GM23248 (cell line): Measurements from ENCODE around the gene NCAN. TPM values are rescaled to one million over a fixed set of nuclear protein-coding genes. Genes with fewer than 3 reads are reported as not detected.

ENCODE experiments used
- DNase-seq: peaks from one replicate; pipeline ENCODE4 v3.0.0-alpha.2; 2015
- H2AFZ ChIP-seq: fragments of 200-600 bp; sonication (generic); 2 replicates; pipeline ENCODE4 v1.6.1; 2016; ENCODE audit warnings: antibody characterized with exemption
- H3F3A ChIP-seq: fragments of 200-600 bp; sonication (generic); 2 replicates; pipeline ENCODE4 v1.6.1; 2016; ENCODE audit warnings: mild to moderate bottlenecking, antibody characterized with exemption, mixed run types; ENCODE audit not compliant: insufficient read depth
- H3K27ac ChIP-seq: fragments of 200-600 bp; sonication (generic); 2 replicates; pipeline ENCODE4 v1.5.1; 2016; ENCODE audit warnings: mild to moderate bottlenecking
- H3K27me3 ChIP-seq: fragments of 200-600 bp; sonication (generic); replicated peaks from 2 replicates; pipeline ENCODE4 v1.6.1; 2016; ENCODE audit warnings: mild to moderate bottlenecking; ENCODE audit not compliant: insufficient read depth
- H3K36me3 ChIP-seq: fragments of 200-600 bp; sonication (generic); 2 replicates; pipeline ENCODE4 v1.6.1; 2016; ENCODE audit warnings: low read depth, mild to moderate bottlenecking
- H3K4me1 ChIP-seq: fragments of 200-600 bp; sonication (generic); 2 replicates; pipeline ENCODE4 v1.6.1; 2016; ENCODE audit warnings: mild to moderate bottlenecking; ENCODE audit not compliant: insufficient read depth
- H3K4me2 ChIP-seq: fragments of 200-600 bp; sonication (generic); one replicate; pipeline ENCODE4 v1.6.1; 2016; ENCODE audit warnings: mild to moderate bottlenecking; ENCODE audit not compliant: unreplicated experiment
- H3K4me3 ChIP-seq: fragments of 200-600 bp; sonication (generic); 2 replicates; pipeline ENCODE4 v1.5.1; 2016; ENCODE audit warnings: mild to moderate bottlenecking
- H3K79me2 ChIP-seq: fragments of 200-600 bp; sonication (generic); 2 replicates; pipeline ENCODE4 v1.6.1; 2016; ENCODE audit warnings: mild to moderate bottlenecking; ENCODE audit not compliant: insufficient read depth
- H3K9ac ChIP-seq: fragments of 200-600 bp; sonication (generic); 2 replicates; pipeline ENCODE4 v1.6.1; 2016; ENCODE audit warnings: mild to moderate bottlenecking
- H3K9me2 ChIP-seq: fragments of 200-600 bp; sonication (generic); 2 replicates; pipeline ENCODE4 v1.6.1; 2016; ENCODE audit warnings: mixed run types, mild to moderate bottlenecking, moderate library complexity; ENCODE audit not compliant: insufficient read depth
- H3K9me3 ChIP-seq: fragments of 200-600 bp; sonication (generic); one replicate; pipeline ENCODE4 v1.6.1; 2017; ENCODE audit warnings: low read depth
- H4K20me1 ChIP-seq: fragments of 200-600 bp; sonication (generic); 2 replicates; pipeline ENCODE4 v1.6.0; 2016; ENCODE audit not compliant: insufficient read depth
- EZH2 ChIP-seq: fragments of 200-600 bp; sonication (generic); IDR thresholded peaks from 2 replicates; pipeline ENCODE4 v1.6.1; 2018; ENCODE audit warnings: antibody characterized with exemption, mild to moderate bottlenecking; ENCODE audit not compliant: insufficient read depth, poor library complexity, severe bottlenecking
- EZH2phosphoT487 ChIP-seq: fragments of 200-600 bp; sonication (generic); IDR thresholded peaks from 2 replicates; pipeline ENCODE4 v1.6.1; 2018; ENCODE audit warnings: antibody characterized with exemption, moderate library complexity, mild to moderate bottlenecking, low read depth; ENCODE audit not compliant: insufficient read depth
- WGBS, 2 experiments: methylation state at CpG; one replicate each; pipeline ENCODE4 v1.1.6; 2015 to 2017; ENCODE audit warnings: low lambda C conversion rate in 2 of 2, low coverage in 1 of 2; ENCODE audit errors: missing lambda C conversion rate in 2 of 2; 5-methylcytosine and 5-hydroxymethylcytosine counted together
- in situ Hi-C: fragments of 300-500 bp; cut with MboI; formaldehyde crosslinking; loops from 2 replicates; pipeline ENCODE4 v1.15.0; 2020
- polyA plus RNA-seq: library from polyadenylated mRNA; unstranded; fragments of >200 nt; fragmentation: Nextera tagmentation; extraction: Ambion mirVana; gene quantifications from 2 replicates; pipeline ENCODE4 v1.2.1, GENCODE V29; 2016
- small RNA-seq: library from RNA; depleted of rRNA; stranded (forward); fragments of <200 nt; gene quantifications from one replicate; pipeline ENCODE3, GENCODE V24; 2014; ENCODE audit warnings: low read depth, low replicate concordance
- total RNA-seq: library from RNA; depleted of rRNA; stranded (reverse); fragments of >200 nt; shearing (Covaris generic); gene quantifications from 2 replicates; pipeline ENCODE4 v1.2.3, GENCODE V29; 2014; rRNA removed

NCAN gene
- total and polyA plus RNA-seq, 2 experiments from 2014 or later: not detected

GRCh38 chr19:19300613-19301012, 88.9 kb downstream of the NCAN start:
- no peak for DNase-seq
- H3F3A ChIP-seq: no peaks in the 10 kb centered on the region
- H3K27ac ChIP-seq: no peak overlapping the region
- H3K9ac ChIP-seq: no peak overlapping the region
- no peak overlapping the region for H2AFZ ChIP-seq
- no peaks in the 10 kb centered on the region for H3K9me2 ChIP-seq
- H3K27me3 ChIP-seq: no peaks in the 10 kb centered on the region
- in situ Hi-C loops: no loop called here
- H4K20me1 ChIP-seq: no peaks in the 10 kb centered on the region
- no peak overlapping the region for H3K4me3 ChIP-seq
- H3K36me3 ChIP-seq: no peaks in the 10 kb centered on the region
- no peaks in the 10 kb centered on the region for H3K9me3 ChIP-seq
- no peak overlapping the region for H3K4me2 ChIP-seq
- 90% methylated on average over 12 of the region's 12 CpGs for WGBS, 2 experiments
- no peaks in the 10 kb centered on the region for H3K4me1 ChIP-seq
- no peaks in the 10 kb centered on the region for H3K79me2 ChIP-seq
- no peak for TF ChIP-seq EZH2
- TF ChIP-seq EZH2phosphoT487: no peak

Small RNAs within 50 kb of the gene (small RNA-seq; reads per million reads assigned to genes)
- gene RNU6-1028P: not detected

Other genes with a start within 250 kb of the NCAN start
- gene SUGP2, start 178.4 kb upstream of the NCAN start, total RNA-seq: 27.6 and 29.7 TPM in 2 replicates
- 26.7 and 28.8 TPM in 2 replicates for gene SUGP2, start 178.4 kb upstream of the NCAN start, polyA plus RNA-seq
- 43.1 and 45.0 TPM in 2 replicates for gene ARMC6, start 178.4 kb upstream of the NCAN start, total RNA-seq
- gene ARMC6, start 178.4 kb upstream of the NCAN start, polyA plus RNA-seq: 23.9 and 26.0 TPM in 2 replicates
- 6.9 and 7.3 TPM in 2 replicates for gene SLC25A42, start 148.0 kb upstream of the NCAN start, total RNA-seq
- gene SLC25A42, start 148.0 kb upstream of the NCAN start, polyA plus RNA-seq: 4.8 and 5.9 TPM in 2 replicates
- 33.7 and 36.8 TPM in 2 replicates for gene TMEM161A, start 73.5 kb upstream of the NCAN start, total RNA-seq
- gene TMEM161A, start 73.5 kb upstream of the NCAN start, polyA plus RNA-seq: 29.1 and 32.5 TPM in 2 replicates
- gene MEF2B, start 41.7 kb upstream of the NCAN start, total RNA-seq: 0.22 and 0.38 TPM in 2 replicates
- 0.20 and 0.33 TPM in 2 replicates for gene MEF2B, start 41.7 kb upstream of the NCAN start, polyA plus RNA-seq
- gene BORCS8, start 19.8 kb upstream of the NCAN start, total RNA-seq: 9.7 and 14.7 TPM in 2 replicates
- 23.1 and 24.5 TPM in 2 replicates for gene BORCS8, start 19.8 kb upstream of the NCAN start, polyA plus RNA-seq
- 30.6 and 42.6 TPM in 2 replicates for gene RFXANK, start 19.7 kb upstream of the NCAN start, total RNA-seq
- 44.5 and 55.9 TPM in 2 replicates for gene RFXANK, start 19.7 kb upstream of the NCAN start, polyA plus RNA-seq
- gene NR2C2AP, start 8.5 kb upstream of the NCAN start, total RNA-seq: 14.3 and 19.5 TPM in 2 replicates
- gene NR2C2AP, start 8.5 kb upstream of the NCAN start, polyA plus RNA-seq: 13.5 and 14.2 TPM in 2 replicates
- gene TM6SF2, start 61.3 kb downstream of the NCAN start, total RNA-seq: 1.9 and 5.7 TPM in 2 replicates
- gene TM6SF2, start 61.3 kb downstream of the NCAN start, polyA plus RNA-seq: 2.1 and 4.0 TPM in 2 replicates
- 25.6 and 26.6 TPM in 2 replicates for gene SUGP1, start 108.6 kb downstream of the NCAN start, total RNA-seq
- gene SUGP1, start 108.6 kb downstream of the NCAN start, polyA plus RNA-seq: 50.5 and 55.6 TPM in 2 replicates
- 25.4 and 25.7 TPM in 2 replicates for gene MAU2, start 108.9 kb downstream of the NCAN start, total RNA-seq
- gene MAU2, start 108.9 kb downstream of the NCAN start, polyA plus RNA-seq: 22.2 and 23.0 TPM in 2 replicates
- 42.7 and 52.1 TPM in 2 replicates for gene GATAD2A, start 193.7 kb downstream of the NCAN start, total RNA-seq
- gene GATAD2A, start 193.7 kb downstream of the NCAN start, polyA plus RNA-seq: 13.9 and 15.4 TPM in 2 replicates